ENCODE results near the gene PGBD1. TPM values are rescaled to one million over a fixed set of nuclear protein-coding genes. Genes with fewer than 3 reads are reported as not detected.

PGBD1 gene
- polyA plus RNA-seq, 10 donors = 5.2 to 9.1 (median 6.8) TPM

DNA sequence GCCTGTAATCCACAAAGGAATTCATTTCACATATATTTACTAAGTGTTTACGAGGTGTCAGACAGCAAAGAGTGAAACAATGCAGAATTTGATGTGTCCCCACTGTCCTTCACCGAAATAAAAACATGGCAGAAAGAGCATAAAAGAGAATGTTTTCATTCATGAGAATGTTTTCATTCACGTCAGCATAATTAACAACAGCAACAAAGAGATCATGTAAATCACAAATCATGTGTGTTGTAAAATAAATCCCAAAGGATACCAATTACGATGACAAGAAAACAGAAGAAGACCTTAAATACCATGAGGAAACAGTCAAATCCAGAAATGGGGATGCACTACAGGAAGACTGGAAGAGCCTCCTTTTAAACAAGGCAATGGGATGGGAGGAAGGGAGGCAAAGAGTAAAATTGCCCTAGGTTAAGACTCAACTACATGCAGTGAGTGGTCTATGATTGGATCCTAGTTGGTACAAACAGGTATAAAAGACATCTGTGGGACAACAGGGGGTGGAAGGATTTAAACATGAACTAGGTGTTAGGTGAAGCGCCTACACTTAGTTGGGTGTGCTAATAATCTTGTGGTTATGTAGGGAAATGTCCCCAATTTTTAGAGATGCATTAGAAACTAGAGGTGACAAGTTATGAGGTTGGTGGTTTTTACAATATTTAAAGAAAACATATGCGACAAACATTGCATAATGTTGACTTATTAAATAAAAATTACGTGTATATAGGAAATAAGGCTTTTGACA is 53.1 kb downstream of the PGBD1 start:
- no peak for DNase-seq

DNA sequence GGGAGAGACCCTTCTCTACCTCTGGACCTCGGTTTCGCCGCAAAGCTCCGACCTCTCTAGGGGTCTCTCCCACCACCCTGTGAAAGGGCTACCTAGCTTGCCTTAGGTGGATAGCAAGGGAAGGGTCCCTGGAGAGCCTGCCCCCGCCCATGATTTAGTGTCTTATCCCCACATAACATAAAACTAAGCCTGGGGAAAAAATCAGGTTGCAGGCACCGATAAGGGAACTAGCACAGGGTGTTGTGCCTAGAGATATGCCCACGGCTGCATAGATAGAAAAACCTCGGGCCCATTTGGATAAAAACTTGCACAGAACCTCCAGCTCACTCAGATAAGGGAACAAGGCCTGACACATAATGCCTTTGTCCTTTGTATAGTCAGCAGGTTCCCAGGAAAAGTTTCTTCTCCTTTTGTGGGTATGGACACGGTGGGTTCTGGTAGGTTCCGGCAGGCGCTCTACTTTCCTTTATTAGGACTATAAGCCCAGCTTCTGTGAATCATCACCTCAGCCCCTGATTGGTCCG is 53.7 kb downstream of the PGBD1 start:
- DNase-seq = no peak

- peak; percentile 96 to 98 (median 98) for DNase-seq
Measured at GRCh38 chr6:28335564-28336283, 54.4 kb downstream of the PGBD1 start, which contains the start of gene ZSCAN31. Gene ZSCAN31 (minus strand): TSS chr6:28336148. CDS start chr6:28329683, 6,465 bp downstream.

GRCh38 chr6:28336284-28337120 is 55.1 kb downstream of the PGBD1 start:
- peak; percentile 71 to 91 (median 80) for DNase-seq

DNA sequence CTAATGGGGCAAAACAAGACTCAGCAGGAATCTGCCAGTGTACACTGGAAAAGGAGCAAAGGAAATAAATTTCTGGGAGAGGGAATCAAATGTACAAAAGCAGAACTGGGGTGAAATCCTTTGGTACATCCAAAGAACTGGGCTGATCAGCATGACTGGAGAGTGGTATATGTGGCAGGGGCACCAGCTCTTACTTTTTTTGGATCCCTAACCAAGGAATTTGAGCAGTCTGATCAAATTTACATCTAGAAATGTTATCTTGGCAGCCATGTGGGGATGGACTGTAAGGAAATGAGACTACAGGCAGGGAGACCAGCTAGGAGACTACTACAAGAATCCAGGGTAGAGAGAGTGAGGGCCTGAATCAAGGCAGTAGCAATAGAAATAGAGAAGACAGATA is 55.7 kb downstream of the PGBD1 start:
- no peak for DNase-seq

GRCh38 chr6:28340310-28341095 is 59.1 kb downstream of the PGBD1 start:
- no peak for DNase-seq

DNA sequence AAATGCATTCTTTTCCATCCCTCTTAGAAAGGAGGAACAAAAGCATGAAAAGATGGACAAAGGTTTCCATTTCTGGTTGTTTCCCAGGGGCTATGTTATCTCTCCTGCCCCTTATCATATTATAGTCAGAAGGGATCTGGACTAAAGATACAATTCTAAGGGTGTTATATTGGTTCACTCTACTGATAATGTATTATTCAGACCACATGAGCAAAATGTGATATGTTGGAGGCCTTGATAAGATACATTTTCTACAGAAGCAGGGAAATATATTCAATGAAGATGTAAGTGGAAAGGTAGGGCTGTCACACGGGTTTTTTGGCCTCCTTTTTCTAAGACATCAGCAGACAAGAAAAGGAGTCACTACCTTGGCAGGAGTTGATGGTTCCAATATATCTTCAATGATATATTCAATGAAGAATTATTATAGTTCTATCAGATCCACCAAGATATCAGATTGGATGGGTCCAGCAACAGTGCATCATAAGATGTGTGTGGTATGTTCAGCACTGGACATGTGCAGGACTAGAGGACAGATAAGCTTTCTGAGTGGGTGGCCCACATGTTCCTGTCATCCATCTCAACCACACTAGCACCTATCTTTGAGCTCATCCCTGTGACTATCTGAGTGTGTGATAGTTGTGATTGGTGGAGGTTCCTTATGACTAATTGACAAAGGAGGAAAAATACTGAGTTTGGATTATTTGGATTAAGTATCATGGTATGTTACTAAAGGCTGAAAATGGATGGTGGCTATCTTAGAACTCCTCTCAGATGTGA is 62.7 kb downstream of the PGBD1 start:
- DNase-seq = no peak

GRCh38 chr6:28345201-28345600 is 63.8 kb downstream of the PGBD1 start:
- no peak for DNase-seq

- no peak for DNase-seq
Measured at GRCh38 chr6:28347119-28347518, 65.7 kb downstream of the PGBD1 start.

DNA sequence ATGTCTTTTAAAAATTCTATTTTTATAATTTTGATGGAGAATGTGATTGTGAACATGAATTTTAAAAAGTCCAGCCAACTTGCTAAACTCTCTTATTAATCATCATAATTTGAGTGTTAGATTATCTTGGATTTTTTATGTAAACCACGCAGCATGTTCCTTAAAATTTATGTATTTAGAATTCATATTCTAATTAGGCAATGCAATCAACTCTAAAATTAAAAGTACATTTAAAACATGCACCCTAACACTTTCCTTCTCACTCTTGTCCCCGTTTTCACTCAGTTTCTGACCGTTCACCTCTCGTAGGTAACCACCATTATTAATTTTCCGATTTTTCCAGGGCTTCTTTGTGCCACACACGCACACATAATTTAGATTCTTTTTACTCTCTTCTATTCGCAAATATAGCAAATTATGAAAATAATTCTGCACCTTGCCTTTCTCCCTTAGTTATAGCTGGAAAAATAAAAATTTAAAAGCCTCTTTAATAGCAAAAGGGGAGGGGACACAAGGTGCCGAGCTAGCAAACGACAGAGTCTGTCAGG is 68.0 kb downstream of the PGBD1 start:
- DNase-seq = no peak

- peak; percentile 74 to 93 (median 84) for DNase-seq
Measured at GRCh38 chr6:28349892-28350737, 68.7 kb downstream of the PGBD1 start, which contains the start of gene ZKSCAN3. Gene ZKSCAN3 (plus strand): TSS chr6:28349947. CDS start chr6:28359587, 9,640 bp downstream.

DNA sequence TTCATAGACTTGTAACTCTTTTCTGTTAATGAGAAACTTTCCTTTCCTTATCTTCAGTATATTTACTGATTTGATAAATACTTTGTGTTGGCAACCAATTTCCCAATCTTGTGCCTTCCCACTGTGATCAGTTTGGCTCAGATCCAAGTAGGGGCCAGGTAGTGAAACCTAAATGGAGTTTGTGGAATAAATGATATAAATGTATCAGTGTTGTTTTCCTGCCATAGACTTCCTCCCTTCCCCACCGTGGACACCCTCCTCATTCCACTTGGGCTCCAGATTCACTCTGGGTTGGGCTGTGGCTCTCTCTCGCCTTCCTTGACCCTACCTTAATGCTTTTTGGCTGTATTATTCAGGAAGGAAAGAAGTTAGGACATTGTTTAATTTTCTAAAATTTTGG is 69.7 kb downstream of the PGBD1 start:
- DNase-seq = no peak

DNA sequence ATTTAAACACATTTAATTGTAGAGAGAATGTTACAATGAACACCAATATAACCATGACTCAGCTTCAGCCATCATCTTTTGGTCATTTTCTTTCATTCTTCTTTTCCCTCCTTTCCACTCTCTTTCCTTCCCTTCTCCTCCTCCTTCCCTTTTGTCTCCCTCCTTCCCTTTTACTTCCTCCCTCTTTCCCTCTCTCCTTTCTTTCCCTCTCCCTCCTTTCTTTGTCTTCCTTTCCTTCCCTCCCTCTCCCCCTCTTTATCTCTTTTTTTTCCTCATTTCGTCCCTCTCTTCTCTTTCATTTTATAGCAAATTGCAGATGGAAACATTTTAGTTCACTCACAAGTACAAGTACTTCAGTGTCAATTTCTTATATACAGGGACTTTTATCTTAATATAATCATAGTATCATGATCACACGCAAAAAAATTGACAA is 70.1 kb downstream of the PGBD1 start:
- DNase-seq = no peak

Other genes starting within 250 kb of the PGBD1 start
- 1 to 10 TPM in 1 of 10 donors, under 1 TPM in 9; 0.29 to 1.1 (median 0.45) TPM for gene ZNF165, start 201.0 kb upstream of the PGBD1 start, polyA plus RNA-seq (ENCODE audit: insufficient read length in 10 of 10)
- gene ZSCAN16, start 157.0 kb upstream of the PGBD1 start, polyA plus RNA-seq (ENCODE audit: insufficient read length in 10 of 10) = 1 to 10 TPM; 3.1 to 5.1 (median 4.1) TPM
- 10 to 100 TPM; 16.7 to 29.7 (median 22.2) TPM for gene ZKSCAN8, start 139.7 kb upstream of the PGBD1 start, polyA plus RNA-seq (ENCODE audit: insufficient read length in 10 of 10)
- gene ZSCAN9, start 56.3 kb upstream of the PGBD1 start, polyA plus RNA-seq (ENCODE audit: insufficient read length in 10 of 10) = 10 to 100 TPM; 16.7 to 29.1 (median 24.3) TPM
- 1 to 10 TPM; 4.2 to 6.6 (median 5.5) TPM for gene ZKSCAN4, start 29.3 kb upstream of the PGBD1 start, polyA plus RNA-seq (ENCODE audit: insufficient read length in 10 of 10)
- 1 to 10 TPM in 8 of 10 donors, under 1 TPM in 2; 0.85 to 1.9 (median 1.4) TPM for gene NKAPL, start 22.3 kb upstream of the PGBD1 start, polyA plus RNA-seq (ENCODE audit: insufficient read length in 10 of 10)
- gene ZSCAN26, start 14.4 kb upstream of the PGBD1 start, polyA plus RNA-seq (ENCODE audit: insufficient read length in 10 of 10) = 10 to 100 TPM; 16.6 to 25.7 (median 20.8) TPM
- 10 to 100 TPM in 1 of 10 donors, 1 to 10 TPM in 9; 6.0 to 11.2 (median 8.6) TPM for gene ZSCAN31, start 54.6 kb downstream of the PGBD1 start, polyA plus RNA-seq (ENCODE audit: insufficient read length in 10 of 10)
- gene ZKSCAN3, start 68.4 kb downstream of the PGBD1 start, polyA plus RNA-seq (ENCODE audit: insufficient read length in 10 of 10) = 1 to 10 TPM; 4.4 to 7.4 (median 6.2) TPM
- gene ZSCAN12, start 118.2 kb downstream of the PGBD1 start, polyA plus RNA-seq (ENCODE audit: insufficient read length in 10 of 10) = 1 to 10 TPM; 4.2 to 7.4 (median 6.2) TPM
- 1 to 10 TPM; 2.5 to 9.7 (median 5.1) TPM for gene ZSCAN23, start 161.9 kb downstream of the PGBD1 start, polyA plus RNA-seq (ENCODE audit: insufficient read length in 10 of 10)
- under 1 TPM in 1 of 10 donors, not detected in 9; 0.08 TPM for gene GPX6, start 234.2 kb downstream of the PGBD1 start, polyA plus RNA-seq (ENCODE audit: insufficient read length in 10 of 10)
- not detected for gene GPX5, start 244.3 kb downstream of the PGBD1 start, polyA plus RNA-seq (ENCODE audit: insufficient read length in 10 of 10)

Data from muscle of back (tissue), 11 donors.